ENCODE results near the gene RPS3. TPM values are rescaled to one million over a fixed set of nuclear protein-coding genes. Genes with fewer than 3 reads are reported as not detected.

The RPS3 gene
- total and polyA plus RNA-seq, 2 of the 13 experiments (the other 11 are each of a cell fraction or from before 2014, with no cell fraction given), result 2,143 to 3,616 TPM

GRCh38 chr11:75350743-75351540, 48.4 kb upstream of the RPS3 start (continued):
- peak; percentile 65 for TF ChIP-seq TEAD3 (CRISPR knock-in tag; optimal IDR thresholded peaks at IDR 0.05; ENCODE audit: borderline replicate concordance)
- TF ChIP-seq ZNF605 (CRISPR knock-in tag; IDR thresholded peaks at IDR 0.05), result 0 out of 2 replicates have a peak, but pooled peaks have one; percentile 42
- 0 out of 2 replicates have a peak, but pooled peaks have one; percentile 12 for TF ChIP-seq THAP7 (CRISPR knock-in tag; IDR thresholded peaks at IDR 0.05)
- no peak for TF ChIP-seq ZNF703 (CRISPR knock-in tag; IDR thresholded peaks at IDR 0.05; ENCODE audit: borderline replicate concordance)
- TF ChIP-seq, protein P1, sequence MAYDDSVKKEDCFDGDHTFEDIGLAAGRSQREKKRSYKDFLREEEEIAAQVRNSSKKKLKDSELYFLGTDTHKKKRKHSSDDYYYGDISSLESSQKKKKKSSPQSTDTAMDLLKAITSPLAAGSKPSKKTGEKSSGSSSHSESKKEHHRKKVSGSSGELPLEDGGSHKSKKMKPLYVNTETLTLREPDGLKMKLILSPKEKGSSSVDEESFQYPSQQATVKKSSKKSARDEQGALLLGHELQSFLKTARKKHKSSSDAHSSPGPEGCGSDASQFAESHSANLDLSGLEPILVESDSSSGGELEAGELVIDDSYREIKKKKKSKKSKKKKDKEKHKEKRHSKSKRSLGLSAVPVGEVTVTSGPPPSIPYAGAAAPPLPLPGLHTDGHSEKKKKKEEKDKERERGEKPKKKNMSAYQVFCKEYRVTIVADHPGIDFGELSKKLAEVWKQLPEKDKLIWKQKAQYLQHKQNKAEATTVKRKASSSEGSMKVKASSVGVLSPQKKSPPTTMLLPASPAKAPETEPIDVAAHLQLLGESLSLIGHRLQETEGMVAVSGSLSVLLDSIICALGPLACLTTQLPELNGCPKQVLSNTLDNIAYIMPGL (CRISPR knock-in tag; IDR thresholded peaks at IDR 0.05; ENCODE audit: borderline replicate concordance in 1 of 2, low read depth in 1 of 2), result peak; percentile 29 to 76; a peak in 3 of 4 replicates
- 0 out of 2 replicates have a peak, but pooled peaks have one; percentile 14 for TF ChIP-seq ZSCAN9 (CRISPR knock-in tag; IDR thresholded peaks at IDR 0.05; ENCODE audit: borderline replicate concordance)
- TF ChIP-seq ZKSCAN1 (IDR thresholded peaks at IDR 0.05; ENCODE audit: low read length), result no peak
- peak; percentile 17; the same call in 1 of the 2 replicates for TF ChIP-seq SALL2 (CRISPR knock-in tag; IDR thresholded peaks at IDR 0.05)
- TF ChIP-seq, protein P2, sequence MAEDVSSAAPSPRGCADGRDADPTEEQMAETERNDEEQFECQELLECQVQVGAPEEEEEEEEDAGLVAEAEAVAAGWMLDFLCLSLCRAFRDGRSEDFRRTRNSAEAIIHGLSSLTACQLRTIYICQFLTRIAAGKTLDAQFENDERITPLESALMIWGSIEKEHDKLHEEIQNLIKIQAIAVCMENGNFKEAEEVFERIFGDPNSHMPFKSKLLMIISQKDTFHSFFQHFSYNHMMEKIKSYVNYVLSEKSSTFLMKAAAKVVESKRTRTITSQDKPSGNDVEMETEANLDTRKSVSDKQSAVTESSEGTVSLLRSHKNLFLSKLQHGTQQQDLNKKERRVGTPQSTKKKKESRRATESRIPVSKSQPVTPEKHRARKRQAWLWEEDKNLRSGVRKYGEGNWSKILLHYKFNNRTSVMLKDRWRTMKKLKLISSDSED (CRISPR knock-in tag; IDR thresholded peaks at IDR 0.05), result peak; percentile 10; the same call in 1 of the 2 replicates
- TF ChIP-seq RAD21 (CRISPR knock-in tag; IDR thresholded peaks at IDR 0.05), result no peak
- peak; percentile 7; the same call in 1 of the 2 replicates for TF ChIP-seq ZNF430 (CRISPR knock-in tag; IDR thresholded peaks at IDR 0.05)
- peak; percentile 84 for TF ChIP-seq EED (CRISPR knock-in tag; IDR thresholded peaks at IDR 0.05)
- TF ChIP-seq ZNF350 (CRISPR knock-in tag; IDR thresholded peaks at IDR 0.05; ENCODE audit: borderline replicate concordance, low read depth), result no peak
- 0 out of 2 replicates have a peak, but pooled peaks have one; percentile 19 for TF ChIP-seq RARG (CRISPR knock-in tag; IDR thresholded peaks at IDR 0.05; ENCODE audit: low read depth)
- peak; percentile 60; the same call in 1 of the 2 replicates for TF ChIP-seq ZFY (CRISPR knock-in tag; IDR thresholded peaks at IDR 0.05)
- peak; percentile 23; the same call in 1 of the 2 replicates for TF ChIP-seq ZMAT3 (CRISPR knock-in tag; conservative IDR thresholded peaks at IDR 0.05)
- no peak for TF ChIP-seq ZIK1 (CRISPR knock-in tag; IDR thresholded peaks at IDR 0.05; ENCODE audit: borderline replicate concordance, low read depth)
- TF ChIP-seq, protein P3, sequence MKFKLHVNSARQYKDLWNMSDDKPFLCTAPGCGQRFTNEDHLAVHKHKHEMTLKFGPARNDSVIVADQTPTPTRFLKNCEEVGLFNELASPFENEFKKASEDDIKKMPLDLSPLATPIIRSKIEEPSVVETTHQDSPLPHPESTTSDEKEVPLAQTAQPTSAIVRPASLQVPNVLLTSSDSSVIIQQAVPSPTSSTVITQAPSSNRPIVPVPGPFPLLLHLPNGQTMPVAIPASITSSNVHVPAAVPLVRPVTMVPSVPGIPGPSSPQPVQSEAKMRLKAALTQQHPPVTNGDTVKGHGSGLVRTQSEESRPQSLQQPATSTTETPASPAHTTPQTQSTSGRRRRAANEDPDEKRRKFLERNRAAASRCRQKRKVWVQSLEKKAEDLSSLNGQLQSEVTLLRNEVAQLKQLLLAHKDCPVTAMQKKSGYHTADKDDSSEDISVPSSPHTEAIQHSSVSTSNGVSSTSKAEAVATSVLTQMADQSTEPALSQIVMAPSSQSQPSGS (CRISPR knock-in tag; IDR thresholded peaks at IDR 0.05), result 0 out of 2 replicates have a peak, but pooled peaks have one; percentile 11
- TF ChIP-seq, protein P4, sequence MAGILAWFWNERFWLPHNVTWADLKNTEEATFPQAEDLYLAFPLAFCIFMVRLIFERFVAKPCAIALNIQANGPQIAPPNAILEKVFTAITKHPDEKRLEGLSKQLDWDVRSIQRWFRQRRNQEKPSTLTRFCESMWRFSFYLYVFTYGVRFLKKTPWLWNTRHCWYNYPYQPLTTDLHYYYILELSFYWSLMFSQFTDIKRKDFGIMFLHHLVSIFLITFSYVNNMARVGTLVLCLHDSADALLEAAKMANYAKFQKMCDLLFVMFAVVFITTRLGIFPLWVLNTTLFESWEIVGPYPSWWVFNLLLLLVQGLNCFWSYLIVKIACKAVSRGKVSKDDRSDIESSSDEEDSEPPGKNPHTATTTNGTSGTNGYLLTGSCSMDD (CRISPR knock-in tag; IDR thresholded peaks at IDR 0.05), result peak; percentile 43; the same call in 1 of the 2 replicates
- TF ChIP-seq JUNB (CRISPR knock-in tag; IDR thresholded peaks at IDR 0.05; ENCODE audit: borderline replicate concordance), result peak; percentile 56
- peak; percentile 46 for TF ChIP-seq MYPOP (CRISPR knock-in tag; IDR thresholded peaks at IDR 0.05)

Data from HepG2 (cell line).